ENCODE results near the gene TRIML2. TPM values are rescaled to one million over a fixed set of nuclear protein-coding genes. Genes with fewer than 3 reads are reported as not detected.

The TRIML2 gene
- total RNA-seq, 1 donor from 2014 or later = not detected

DNA sequence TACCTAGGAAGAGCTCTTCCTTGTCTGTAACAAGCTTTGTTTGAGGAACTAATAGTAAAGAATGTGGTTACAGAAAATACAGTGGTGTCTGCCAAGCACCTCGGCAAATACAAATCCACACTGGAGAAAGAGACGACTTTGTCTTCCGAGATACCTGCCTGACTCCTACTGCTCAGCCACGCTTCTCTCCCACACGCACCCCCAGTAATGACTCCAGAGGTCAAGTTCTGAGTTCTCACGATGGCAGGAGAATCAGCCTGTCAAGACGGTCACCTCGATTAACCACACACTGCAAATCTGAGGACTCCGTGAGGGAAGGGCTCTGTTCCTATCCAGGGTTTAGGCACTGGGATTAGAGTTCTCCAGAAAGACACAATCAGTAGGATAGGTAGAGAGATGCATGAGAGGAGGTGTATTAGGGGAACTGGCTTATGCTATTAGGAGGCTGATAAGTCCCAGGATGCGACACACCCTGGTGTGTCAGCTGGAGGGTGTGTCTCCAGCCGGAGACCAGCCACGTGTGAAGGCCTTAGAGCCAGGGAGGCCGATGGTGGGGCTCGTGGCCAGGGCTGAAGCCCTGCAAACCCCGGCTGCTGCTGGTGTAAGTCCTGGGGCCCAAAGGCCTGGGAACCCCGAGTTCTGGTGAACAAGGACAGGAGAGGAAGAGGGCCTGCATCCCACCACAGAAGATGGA, 8.4 kb upstream of the TRIML2 start:
- ChIA-PET CTCF (no interaction called here), POLR2A (no interaction called here)
- TF ChIP-seq, protein P1, sequence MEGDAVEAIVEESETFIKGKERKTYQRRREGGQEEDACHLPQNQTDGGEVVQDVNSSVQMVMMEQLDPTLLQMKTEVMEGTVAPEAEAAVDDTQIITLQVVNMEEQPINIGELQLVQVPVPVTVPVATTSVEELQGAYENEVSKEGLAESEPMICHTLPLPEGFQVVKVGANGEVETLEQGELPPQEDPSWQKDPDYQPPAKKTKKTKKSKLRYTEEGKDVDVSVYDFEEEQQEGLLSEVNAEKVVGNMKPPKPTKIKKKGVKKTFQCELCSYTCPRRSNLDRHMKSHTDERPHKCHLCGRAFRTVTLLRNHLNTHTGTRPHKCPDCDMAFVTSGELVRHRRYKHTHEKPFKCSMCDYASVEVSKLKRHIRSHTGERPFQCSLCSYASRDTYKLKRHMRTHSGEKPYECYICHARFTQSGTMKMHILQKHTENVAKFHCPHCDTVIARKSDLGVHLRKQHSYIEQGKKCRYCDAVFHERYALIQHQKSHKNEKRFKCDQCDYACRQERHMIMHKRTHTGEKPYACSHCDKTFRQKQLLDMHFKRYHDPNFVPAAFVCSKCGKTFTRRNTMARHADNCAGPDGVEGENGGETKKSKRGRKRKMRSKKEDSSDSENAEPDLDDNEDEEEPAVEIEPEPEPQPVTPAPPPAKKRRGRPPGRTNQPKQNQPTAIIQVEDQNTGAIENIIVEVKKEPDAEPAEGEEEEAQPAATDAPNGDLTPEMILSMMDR (IDR thresholded peaks at IDR 0.05) = no peak
- Mint-ChIP-seq H3K4me3 (no peak overlapping the region), H3K36me3 (ENCODE audit: low read depth) (no peaks in the 10 kb centered on the region), H3K27me3 (no peaks in the 10 kb centered on the region), H3K27ac (no peak overlapping the region), H3K9me3 (peaks cover 14% of the 10 kb centered on the region), H3K4me1 (no peaks in the 10 kb centered on the region)
- intact Hi-C loops (cut with micrococcal nuclease) = no loop called here
- ATAC-seq (ENCODE audit: low read depth) = no peak
- DNase-seq = no peak

DNA sequence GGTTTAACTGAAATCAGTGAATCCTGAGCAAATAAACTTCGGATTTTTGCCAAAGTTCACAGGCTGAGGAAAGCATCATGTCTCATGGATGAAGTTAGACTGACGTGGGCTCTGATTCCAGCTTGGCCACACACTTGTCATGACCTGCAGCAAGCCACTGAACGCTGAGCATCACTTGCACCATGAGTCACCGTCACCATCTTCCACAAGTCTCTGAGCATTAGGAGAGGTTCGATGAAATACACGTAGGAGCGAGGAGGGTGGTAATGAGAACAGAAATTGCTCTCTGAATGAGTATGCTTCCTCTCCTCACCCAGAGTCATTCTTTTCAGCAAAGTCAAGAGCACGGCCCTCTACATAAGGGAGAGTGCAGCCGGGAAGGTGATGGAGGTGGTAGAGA, 3.8 kb upstream of the TRIML2 start:
- Mint-ChIP-seq H3K9me3 (peaks cover 13% of the 10 kb centered on the region), H3K27ac (no peak overlapping the region), H3K4me1 (no peaks in the 10 kb centered on the region), H3K36me3 (ENCODE audit: low read depth) (no peaks in the 10 kb centered on the region), H3K4me3 (no peak overlapping the region), H3K27me3 (no peaks in the 10 kb centered on the region)
- ATAC-seq (ENCODE audit: low read depth) (no peak), DNase-seq (no peak)
- ChIA-PET POLR2A (no interaction called here), CTCF (no interaction called here)
- intact Hi-C loops (cut with micrococcal nuclease) = no loop called here
- TF ChIP-seq, protein P1 (IDR thresholded peaks at IDR 0.05) = no peak

DNA sequence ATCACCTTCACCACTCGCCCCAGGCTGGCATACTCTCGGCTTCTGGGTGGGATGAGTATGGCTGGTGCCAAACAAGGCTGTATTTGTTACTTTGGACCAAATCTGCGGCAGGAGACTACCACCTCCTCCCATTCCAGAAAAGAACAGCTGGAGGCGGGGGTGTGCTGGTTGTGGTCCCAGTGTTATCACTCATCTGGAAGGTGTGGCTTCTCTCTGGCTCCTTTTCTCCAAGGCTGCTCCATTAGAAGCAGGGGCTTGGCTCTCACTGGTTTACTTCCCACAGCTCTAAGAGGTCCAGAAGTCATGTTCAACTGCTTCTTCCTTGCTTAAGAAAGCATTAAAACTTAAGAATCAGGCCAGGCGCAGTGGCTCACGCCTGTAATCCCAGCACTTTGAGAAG, 2.6 kb upstream of the TRIML2 start:
- DNase-seq (no peak), ATAC-seq (ENCODE audit: low read depth) (no peak)
- Mint-ChIP-seq H3K9me3 (peaks cover 14% of the 10 kb centered on the region), H3K27me3 (no peaks in the 10 kb centered on the region), H3K36me3 (ENCODE audit: low read depth) (no peaks in the 10 kb centered on the region), H3K27ac (no peak overlapping the region), H3K4me1 (no peaks in the 10 kb centered on the region), H3K4me3 (no peak overlapping the region)
- TF ChIP-seq, protein P1 (IDR thresholded peaks at IDR 0.05) = no peak
- POLR2A ChIA-PET = no interaction called here
- CTCF ChIA-PET = no interaction called here
- intact Hi-C loops (cut with micrococcal nuclease) = no loop called here

DNA sequence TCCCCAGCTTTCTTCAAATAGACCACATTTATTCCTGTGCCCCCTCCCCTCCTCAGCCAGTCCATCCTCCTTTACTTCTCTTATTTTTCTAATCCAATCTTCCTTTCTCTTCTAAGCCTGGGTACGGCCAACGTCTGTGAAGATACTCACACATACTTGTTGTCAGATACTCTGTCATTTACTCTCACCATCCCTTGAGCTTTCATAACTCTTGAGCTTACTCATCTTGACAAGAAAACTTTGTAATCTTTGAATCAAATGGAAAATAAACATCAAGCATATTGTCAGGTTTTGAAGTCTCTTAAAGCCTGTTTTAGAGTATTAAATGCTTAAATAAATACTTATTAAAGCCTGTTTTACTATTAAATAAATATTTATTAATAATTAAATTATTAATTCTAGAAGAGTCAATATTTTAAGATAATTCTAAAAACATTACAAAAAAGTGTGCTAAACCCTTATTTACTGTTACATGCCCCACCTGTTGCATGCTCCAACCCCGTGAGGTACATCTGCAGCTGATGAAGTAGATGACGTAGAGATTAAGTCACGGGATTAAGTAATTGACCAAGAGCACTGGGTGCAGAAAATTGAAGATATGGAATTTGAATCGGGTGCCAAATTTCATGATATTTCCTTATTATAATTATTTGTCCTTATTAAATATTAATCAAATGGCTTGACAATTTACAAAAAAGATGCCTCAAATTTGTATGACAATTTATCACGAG, 1.5 kb upstream of the TRIML2 start:
- Mint-ChIP-seq H3K36me3 (ENCODE audit: low read depth) (no peaks in the 10 kb centered on the region), H3K27me3 (no peaks in the 10 kb centered on the region), H3K4me1 (no peaks in the 10 kb centered on the region), H3K27ac (no peak overlapping the region), H3K9me3 (peaks cover 12% of the 10 kb centered on the region), H3K4me3 (no peak overlapping the region)
- ATAC-seq (ENCODE audit: low read depth) = no peak
- DNase-seq = no peak
- intact Hi-C loops (cut with micrococcal nuclease) = no loop called here
- CTCF ChIA-PET = no interaction called here
- TF ChIP-seq, protein P1 (IDR thresholded peaks at IDR 0.05) = no peak
- POLR2A ChIA-PET = no interaction called here

DNA sequence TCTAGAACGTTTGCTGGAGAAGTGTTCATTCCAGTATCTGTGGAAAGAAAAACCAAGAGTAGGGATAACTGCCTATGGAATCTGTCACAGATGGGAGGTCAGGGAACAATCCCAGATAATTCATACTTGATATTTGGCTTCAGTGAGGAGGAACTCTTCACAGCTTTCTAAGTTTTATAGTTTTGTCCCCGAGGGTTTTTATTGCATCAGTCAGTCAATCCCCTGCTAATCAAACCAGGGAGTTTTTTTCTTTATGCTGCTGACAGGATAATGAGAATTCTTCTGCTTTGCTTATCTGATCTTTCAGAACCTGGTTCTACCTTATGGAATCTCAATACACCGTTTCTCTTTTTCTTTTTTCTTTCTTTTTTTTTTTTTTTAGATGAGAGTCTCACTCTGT, 633 bp upstream of the TRIML2 start:
- intact Hi-C loops (cut with micrococcal nuclease) = no loop called here
- DNase-seq = no peak
- TF ChIP-seq, protein P1 (IDR thresholded peaks at IDR 0.05) = no peak
- ATAC-seq (ENCODE audit: low read depth) = no peak
- ChIA-PET POLR2A (no interaction called here), CTCF (no interaction called here)
- no peaks in the 10 kb centered on the region for H3K4me1 Mint-ChIP-seq
- no peaks in the 10 kb centered on the region for H3K36me3 Mint-ChIP-seq (ENCODE audit: low read depth)
- no peak overlapping the region for H3K4me3 Mint-ChIP-seq
- H3K27ac Mint-ChIP-seq = no peak overlapping the region
- H3K9me3 Mint-ChIP-seq = peaks cover 11% of the 10 kb centered on the region
- no peaks in the 10 kb centered on the region for H3K27me3 Mint-ChIP-seq
